ENCODE results near the gene PLSCR5. TPM values are rescaled to one million over a fixed set of nuclear protein-coding genes. Genes with fewer than 3 reads are reported as not detected.

Gene PLSCR5
- total RNA-seq, 2 experiments from 2014 or later = not detected

- ATAC-seq (ENCODE audit: low read depth) = no peak
- H3K4me3 Mint-ChIP-seq = no peak overlapping the region
- H3K36me3 Mint-ChIP-seq = no peaks in the 10 kb centered on the region
- H3K27ac Mint-ChIP-seq = no peak overlapping the region
- peaks cover 9% of the 10 kb centered on the region for H3K27me3 Mint-ChIP-seq
- POLR2A ChIA-PET = no interaction called here
- H3K4me1 Mint-ChIP-seq = peaks cover 5% of the 10 kb centered on the region
- no peaks in the 10 kb centered on the region for H3K9me3 Mint-ChIP-seq
- no peak for DNase-seq
Observed at GRCh38 chr3:146621723-146622122, 16.6 kb upstream of the PLSCR5 start.

GRCh38 chr3:146612015-146612414 lies 6.9 kb upstream of the PLSCR5 start:
- POLR2A ChIA-PET = no interaction called here
- no peak overlapping the region for H3K4me3 Mint-ChIP-seq
- ATAC-seq (ENCODE audit: low read depth) (no peak), DNase-seq (no peak)
- H3K27me3 Mint-ChIP-seq = peaks cover 12% of the 10 kb centered on the region
- no peak overlapping the region for H3K27ac Mint-ChIP-seq
- H3K36me3 Mint-ChIP-seq = no peaks in the 10 kb centered on the region
- no peaks in the 10 kb centered on the region for H3K9me3 Mint-ChIP-seq
- no peaks in the 10 kb centered on the region for H3K4me1 Mint-ChIP-seq

GRCh38 chr3:146611096-146611495 lies 6.0 kb upstream of the PLSCR5 start:
- H3K4me1 Mint-ChIP-seq = no peaks in the 10 kb centered on the region
- no peak overlapping the region for H3K4me3 Mint-ChIP-seq
- H3K9me3 Mint-ChIP-seq = no peaks in the 10 kb centered on the region
- POLR2A ChIA-PET = no interaction called here
- H3K27ac Mint-ChIP-seq = no peak overlapping the region
- H3K36me3 Mint-ChIP-seq = no peaks in the 10 kb centered on the region
- ATAC-seq (ENCODE audit: low read depth) (no peak), DNase-seq (no peak)
- peaks cover 14% of the 10 kb centered on the region for H3K27me3 Mint-ChIP-seq

GRCh38 chr3:146598535-146598934 lies 6.6 kb downstream of the PLSCR5 start:
- ATAC-seq (ENCODE audit: low read depth) = no peak
- no peak for DNase-seq
- no peak overlapping the region for H3K27ac Mint-ChIP-seq
- H3K36me3 Mint-ChIP-seq = no peaks in the 10 kb centered on the region
- no peak overlapping the region for H3K4me3 Mint-ChIP-seq
- H3K4me1 Mint-ChIP-seq = no peaks in the 10 kb centered on the region
- peaks cover 33% of the 10 kb centered on the region for H3K27me3 Mint-ChIP-seq
- POLR2A ChIA-PET = interaction anchor here (1.0 kb wide), 1 partner anchor 54 kb away, joined by 3 read pairs; the partner anchor contains the start of gene PLSCR1
- no peaks in the 10 kb centered on the region for H3K9me3 Mint-ChIP-seq

- no peaks in the 10 kb centered on the region for H3K36me3 Mint-ChIP-seq
- POLR2A ChIA-PET = no interaction called here
- no peak for ATAC-seq (ENCODE audit: low read depth)
Observed at GRCh38 chr3:146594843-146595482, 10.2 kb downstream of the PLSCR5 start.

GRCh38 chr3:146593776-146594175 lies 11.4 kb downstream of the PLSCR5 start:
- no peak for DNase-seq
- Mint-ChIP-seq H3K4me1 (no peaks in the 10 kb centered on the region), H3K4me3 (no peak overlapping the region), H3K27ac (no peak overlapping the region), H3K9me3 (no peaks in the 10 kb centered on the region), H3K27me3 (peaks cover 34% of the 10 kb centered on the region), H3K36me3 (no peaks in the 10 kb centered on the region)
- ATAC-seq (ENCODE audit: low read depth) = no peak
- POLR2A ChIA-PET = interaction anchor here (1.0 kb wide), 1 partner anchor 49 kb away, joined by 3 read pairs; the partner anchor contains the start of gene PLSCR1

More at GRCh38 chr3:146594843-146595482, 10.2 kb downstream of the PLSCR5 start:
- no peak overlapping the region for H3K27ac Mint-ChIP-seq
- no peaks in the 10 kb centered on the region for H3K9me3 Mint-ChIP-seq
- H3K27me3 Mint-ChIP-seq = peaks cover 26% of the 10 kb centered on the region
- H3K4me1 Mint-ChIP-seq = no peaks in the 10 kb centered on the region
- no peak for DNase-seq
- H3K4me3 Mint-ChIP-seq = no peak overlapping the region

GRCh38 chr3:146590521-146590920 lies 14.6 kb downstream of the PLSCR5 start:
- H3K4me3 Mint-ChIP-seq = no peak overlapping the region
- H3K27me3 Mint-ChIP-seq = peaks cover 39% of the 10 kb centered on the region
- POLR2A ChIA-PET = interaction anchor here (1.5 kb wide), 1 partner anchor 46 kb away, joined by 3 read pairs; the partner anchor contains the start of gene PLSCR1
- no peak overlapping the region for H3K27ac Mint-ChIP-seq
- no peaks in the 10 kb centered on the region for H3K9me3 Mint-ChIP-seq
- no peaks in the 10 kb centered on the region for H3K4me1 Mint-ChIP-seq
- ATAC-seq (ENCODE audit: low read depth) (no peak), DNase-seq (no peak)
- no peaks in the 10 kb centered on the region for H3K36me3 Mint-ChIP-seq

GRCh38 chr3:146589899-146590508 lies 15.1 kb downstream of the PLSCR5 start:
- Mint-ChIP-seq H3K27me3 (peaks cover 43% of the 10 kb centered on the region), H3K36me3 (no peaks in the 10 kb centered on the region), H3K27ac (no peak overlapping the region), H3K4me3 (no peak overlapping the region), H3K4me1 (no peaks in the 10 kb centered on the region), H3K9me3 (no peaks in the 10 kb centered on the region)
- POLR2A ChIA-PET = interaction anchor here (1.5 kb wide), 1 partner anchor 46 kb away, joined by 3 read pairs; the partner anchor contains the start of gene PLSCR1
- DNase-seq (no peak), ATAC-seq (ENCODE audit: low read depth) (no peak)

- H3K4me1 Mint-ChIP-seq = peaks cover 4% of the 10 kb centered on the region
- peaks cover 6% of the 10 kb centered on the region for H3K9me3 Mint-ChIP-seq
- DNase-seq (no peak), ATAC-seq (ENCODE audit: low read depth) (no peak)
- POLR2A ChIA-PET = no interaction called here
- peaks cover 7% of the 10 kb centered on the region for H3K36me3 Mint-ChIP-seq
- H3K27me3 Mint-ChIP-seq = peaks cover 44% of the 10 kb centered on the region
- H3K27ac Mint-ChIP-seq = no peak overlapping the region
- no peak overlapping the region for H3K4me3 Mint-ChIP-seq
Observed at GRCh38 chr3:146585156-146585555, 20.0 kb downstream of the PLSCR5 start.

- POLR2A ChIA-PET = no interaction called here
- H3K36me3 Mint-ChIP-seq = peaks cover 7% of the 10 kb centered on the region
- H3K27ac Mint-ChIP-seq = no peak overlapping the region
- H3K4me1 Mint-ChIP-seq = peaks cover 5% of the 10 kb centered on the region
- no peak for ATAC-seq (ENCODE audit: low read depth)
- H3K4me3 Mint-ChIP-seq = no peak overlapping the region
- peaks cover 6% of the 10 kb centered on the region for H3K9me3 Mint-ChIP-seq
- no peak for DNase-seq
- peaks cover 27% of the 10 kb centered on the region for H3K27me3 Mint-ChIP-seq
Observed at GRCh38 chr3:146581951-146582467, 23.1 kb downstream of the PLSCR5 start.

- DNase-seq (no peak), ATAC-seq (ENCODE audit: low read depth) (no peak)
- H3K36me3 Mint-ChIP-seq = peaks cover 7% of the 10 kb centered on the region
- peaks cover 5% of the 10 kb centered on the region for H3K4me1 Mint-ChIP-seq
- H3K27ac Mint-ChIP-seq = no peak overlapping the region
- H3K4me3 Mint-ChIP-seq = no peak overlapping the region
- peaks cover 24% of the 10 kb centered on the region for H3K27me3 Mint-ChIP-seq
- H3K9me3 Mint-ChIP-seq = peaks cover 6% of the 10 kb centered on the region
- POLR2A ChIA-PET = no interaction called here
Observed at GRCh38 chr3:146581080-146581601, 24.0 kb downstream of the PLSCR5 start.

GRCh38 chr3:146577662-146578061 lies 27.5 kb downstream of the PLSCR5 start:
- peaks cover 8% of the 10 kb centered on the region for H3K27me3 Mint-ChIP-seq
- H3K9me3 Mint-ChIP-seq = peaks cover under 1% of the 10 kb centered on the region
- ATAC-seq (ENCODE audit: low read depth) (peak; percentile 58), DNase-seq (no peak)
- peaks cover 2% of the 10 kb centered on the region for H3K36me3 Mint-ChIP-seq
- POLR2A ChIA-PET = interaction anchor here (0.6 kb wide), 1 partner anchor 48 kb away, joined by 3 read pairs; no protein-coding TSS in a partner anchor
- H3K27ac Mint-ChIP-seq = no peak overlapping the region
- H3K4me3 Mint-ChIP-seq = no peak overlapping the region
- H3K4me1 Mint-ChIP-seq = peaks cover 5% of the 10 kb centered on the region

GRCh38 chr3:146575636-146576035 lies 29.5 kb downstream of the PLSCR5 start:
- H3K27ac Mint-ChIP-seq = no peak overlapping the region
- POLR2A ChIA-PET = interaction anchor here (1.2 kb wide), 1 partner anchor 32 kb away, joined by 3 read pairs; no protein-coding TSS in a partner anchor
- peaks cover 12% of the 10 kb centered on the region for H3K27me3 Mint-ChIP-seq
- DNase-seq (no peak), ATAC-seq (ENCODE audit: low read depth) (no peak)
- peaks cover 1% of the 10 kb centered on the region for H3K4me1 Mint-ChIP-seq
- H3K36me3 Mint-ChIP-seq = no peaks in the 10 kb centered on the region
- no peaks in the 10 kb centered on the region for H3K9me3 Mint-ChIP-seq
- no peak overlapping the region for H3K4me3 Mint-ChIP-seq

All from activated naive CD8-positive, alpha-beta T cell treated with anti-CD3 and anti-CD28 coated beads, Interleukin-2, amount 10 ng/mL, durations not matched to agents 7 days and 5 days (primary cell).